Measurements from ENCODE around the gene PHLDB2.

The PHLDB2 gene

GRCh38 chr3:112013784-112014143 lies 154.7 kb downstream of the PHLDB2 start:
- no peak overlapping the region for H3K4me3 ChIP-seq (ENCODE audit: low read depth, low read length)

- H3K4me3 ChIP-seq (ENCODE audit: low read depth, low read length), result no peak overlapping the region
These were observed 158.0 kb downstream of the PHLDB2 start for GRCh38 chr3:112017091-112017490.

- H3K4me3 ChIP-seq (ENCODE audit: low read depth, low read length), result no peak overlapping the region
These were observed 159.6 kb downstream of the PHLDB2 start for GRCh38 chr3:112018712-112019111.

GRCh38 chr3:112019716-112020115 lies 160.7 kb downstream of the PHLDB2 start:
- no peak overlapping the region for H3K4me3 ChIP-seq (ENCODE audit: low read depth, low read length)

- no peak overlapping the region for H3K4me3 ChIP-seq (ENCODE audit: low read depth, low read length)
These were observed 161.6 kb downstream of the PHLDB2 start for GRCh38 chr3:112020674-112021085.

All from iPS-11a (cell line).